Upper lobe of left lung (tissue), 6 donors: ENCODE data around the gene OPCML. TPM values are rescaled to one million over a fixed set of nuclear protein-coding genes. Genes with fewer than 3 reads are reported as not detected.

Experiments used
- ATAC-seq, 2 donors: fragments of 200-7000 bp; cut with Tn5 transposase; one replicate each; pipeline ENCODE4 v1.9.1; 2022; ENCODE audit warnings: mild to moderate bottlenecking in 2 of 2, moderate library complexity in 2 of 2; ENCODE audit not compliant: low FRiP score in 2 of 2
- DNase-seq, 2 donors: peaks; one replicate each; pipeline ENCODE4 v3.0.0-alpha.2; 2019 to 2020
- H3K27ac ChIP-seq, 4 donors: fragments of 200-600 bp; sonication (generic); one replicate each; pipeline ENCODE4 v1.5.1; 2016 to 2019
- H3K27me3 ChIP-seq, 4 donors: fragments of 200-600 bp; sonication (generic); one replicate each; pipeline ENCODE4 v1.5.1; 2017 to 2019
- H3K36me3 ChIP-seq, 4 donors: fragments of 200-600 bp; sonication (generic); one replicate each; pipeline ENCODE4 v1.5.1; 2016 to 2019
- H3K4me1 ChIP-seq, 4 donors: fragments of 200-600 bp; sonication (generic); one replicate each; pipeline ENCODE4 v1.5.1; 2018 to 2019
- H3K4me3 ChIP-seq, 4 donors: fragments of 200-600 bp; sonication (generic); one replicate each; pipeline ENCODE4 v1.5.1; 2017 to 2019; ENCODE audit warnings: mild to moderate bottlenecking in 2 of 4, moderate library complexity in 1 of 4
- H3K9me3 ChIP-seq, 4 donors: fragments of 200-600 bp; sonication (generic); one replicate each; pipeline ENCODE4 v1.5.1; 2018 to 2019
- EP300 ChIP-seq, 4 donors: sonication (generic); formaldehyde crosslinking; IDR thresholded peaks; one replicate each; pipeline ENCODE4 v1.5.1; 2017; ENCODE audit warnings: antibody characterized with exemption in 4 of 4, control low read depth in 2 of 4
- POLR2A ChIP-seq, 4 donors: fragments of 450-650 bp; IDR thresholded peaks; one replicate each; pipeline ENCODE4 v1.5.1; 2016 to 2017; ENCODE audit warnings: antibody characterized with exemption in 4 of 4, mild to moderate bottlenecking in 2 of 4
- POLR2AphosphoS5 ChIP-seq, 2 donors: sonication (generic); formaldehyde crosslinking; IDR thresholded peaks; one replicate each; pipeline ENCODE4 v1.5.1; 2017; ENCODE audit warnings: antibody characterized with exemption in 2 of 2
- WGBS, 2 donors: methylation state at CpG; one replicate each; pipeline ENCODE4 v1.1.5; 2017 to 2018; 5-methylcytosine and 5-hydroxymethylcytosine counted together
- total RNA-seq, 6 donors: library from RNA; depleted of rRNA in 4 of 6; stranded (reverse); fragments of >200 nt in 4 of 6; gene quantifications; one replicate each; pipeline versions ENCODE4 v1.1.0 to v1.2.1, GENCODE V29; 2016 to 2021
- TF ChIP-seq, protein P1 (sequence below), 6 experiments: fragments of 450-650 bp in 4 of 6; fragments of 200-600 bp in 2 of 6; sonication (generic) in 2 of 6; IDR thresholded peaks; one replicate each; pipeline ENCODE4 v1.5.1; 2016 to 2019; ENCODE audit warnings: antibody characterized with exemption in 6 of 6
- donor health status: DM: no; HTN: no; CAD: no; lungs with moderate emphysema.
- donor health status: DM: no; HTN: yes; CAD: no; lungs with severe emphysema.

OPCML gene
- total RNA-seq, 6 donors from 2014 or later = 0.10 TPM; not detected in 5

- Histone ChIP-seq H3K27me3 (no peaks in the 10 kb centered on the region), H3K4me3 (no peak overlapping the region), H3K4me1 (no peaks in the 10 kb centered on the region), H3K27ac (no peak overlapping the region), H3K9me3 (no peaks in the 10 kb centered on the region), H3K36me3 (no peaks in the 10 kb centered on the region)
- no peak for DNase-seq
- no peak for ATAC-seq
- 85 to 92% methylated on average over 17 of the region's 17 CpGs for WGBS, 2 donors
- no peak for TF ChIP-seq POLR2AphosphoS5 (IDR thresholded peaks at IDR 0.05)
- TF ChIP-seq, protein P1, sequence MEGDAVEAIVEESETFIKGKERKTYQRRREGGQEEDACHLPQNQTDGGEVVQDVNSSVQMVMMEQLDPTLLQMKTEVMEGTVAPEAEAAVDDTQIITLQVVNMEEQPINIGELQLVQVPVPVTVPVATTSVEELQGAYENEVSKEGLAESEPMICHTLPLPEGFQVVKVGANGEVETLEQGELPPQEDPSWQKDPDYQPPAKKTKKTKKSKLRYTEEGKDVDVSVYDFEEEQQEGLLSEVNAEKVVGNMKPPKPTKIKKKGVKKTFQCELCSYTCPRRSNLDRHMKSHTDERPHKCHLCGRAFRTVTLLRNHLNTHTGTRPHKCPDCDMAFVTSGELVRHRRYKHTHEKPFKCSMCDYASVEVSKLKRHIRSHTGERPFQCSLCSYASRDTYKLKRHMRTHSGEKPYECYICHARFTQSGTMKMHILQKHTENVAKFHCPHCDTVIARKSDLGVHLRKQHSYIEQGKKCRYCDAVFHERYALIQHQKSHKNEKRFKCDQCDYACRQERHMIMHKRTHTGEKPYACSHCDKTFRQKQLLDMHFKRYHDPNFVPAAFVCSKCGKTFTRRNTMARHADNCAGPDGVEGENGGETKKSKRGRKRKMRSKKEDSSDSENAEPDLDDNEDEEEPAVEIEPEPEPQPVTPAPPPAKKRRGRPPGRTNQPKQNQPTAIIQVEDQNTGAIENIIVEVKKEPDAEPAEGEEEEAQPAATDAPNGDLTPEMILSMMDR (IDR thresholded peaks at IDR 0.05) = no peak
- TF ChIP-seq POLR2A (IDR thresholded peaks at IDR 0.05) = no peak
- no peak for TF ChIP-seq EP300 (IDR thresholded peaks at IDR 0.05)
Observed at GRCh38 chr11:133206313-133207005, 325.8 kb downstream of the OPCML start.

GRCh38 chr11:133204158-133204557 is 328.1 kb downstream of the OPCML start:
- Histone ChIP-seq H3K4me1 (no peaks in the 10 kb centered on the region), H3K4me3 (no peak overlapping the region), H3K36me3 (no peaks in the 10 kb centered on the region), H3K9me3 (no peaks in the 10 kb centered on the region), H3K27me3 (no peaks in the 10 kb centered on the region), H3K27ac (no peak overlapping the region)
- WGBS, 2 donors = 66% methylated on average over 3 of the region's 3 CpGs
- ATAC-seq (no peak), DNase-seq (no peak)
- TF ChIP-seq POLR2AphosphoS5 (IDR thresholded peaks at IDR 0.05) = no peak
- TF ChIP-seq, protein P1 (IDR thresholded peaks at IDR 0.05) = no peak

DNA sequence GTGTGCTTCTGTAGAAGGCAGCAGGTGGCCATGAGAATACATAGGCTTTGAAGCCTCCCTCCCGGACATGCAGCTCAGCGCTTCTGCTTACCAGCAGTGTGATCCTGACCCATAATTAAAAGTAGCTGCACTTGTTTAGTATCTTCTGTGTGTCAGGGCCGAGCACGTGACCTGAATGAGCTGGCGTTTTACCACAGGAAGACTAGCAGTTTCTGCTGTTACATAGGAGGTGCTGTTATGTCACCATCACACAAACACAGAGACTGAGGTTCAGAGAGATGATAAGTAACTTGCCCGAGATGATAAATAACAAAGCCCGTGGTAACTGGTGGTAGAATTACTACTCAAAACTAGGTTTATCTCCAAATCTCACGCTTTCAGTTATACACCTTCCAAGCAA is 329.5 kb downstream of the OPCML start:
- DNase-seq (no peak), ATAC-seq (no peak)
- Histone ChIP-seq H3K9me3 (no peaks in the 10 kb centered on the region), H3K4me3 (no peak overlapping the region), H3K36me3 (no peaks in the 10 kb centered on the region), H3K4me1 (no peaks in the 10 kb centered on the region), H3K27ac (no peak overlapping the region), H3K27me3 (no peaks in the 10 kb centered on the region)
- TF ChIP-seq POLR2AphosphoS5 (IDR thresholded peaks at IDR 0.05) (no peak), POLR2A (IDR thresholded peaks at IDR 0.05) (no peak), EP300 (IDR thresholded peaks at IDR 0.05) (no peak)
- TF ChIP-seq, protein P1 (IDR thresholded peaks at IDR 0.05) = no peak
- 82 to 83% methylated on average over 8 of the region's 8 CpGs for WGBS, 2 donors

DNA sequence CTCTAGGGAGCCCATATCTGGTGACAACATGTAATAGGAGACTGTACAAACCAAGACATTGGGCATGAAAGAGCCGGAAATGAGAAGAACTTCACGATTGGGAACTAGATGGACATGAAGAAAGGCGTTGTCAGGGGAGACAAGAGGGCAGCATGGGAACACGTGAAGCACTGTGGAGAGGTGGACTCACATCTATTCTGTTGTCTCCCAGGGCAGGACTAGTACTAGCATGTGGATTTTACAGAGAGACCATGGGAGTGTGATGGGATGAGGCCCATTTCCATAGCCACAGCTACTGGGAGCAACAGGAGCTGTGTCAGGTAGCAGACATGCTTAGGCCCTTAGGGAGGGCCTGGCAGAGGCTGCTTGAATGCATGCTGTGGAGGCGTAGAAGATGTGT is 333.9 kb downstream of the OPCML start:
- 74 to 88% methylated on average over 5 of the region's 5 CpGs for WGBS, 2 donors
- no peak for TF ChIP-seq POLR2AphosphoS5 (IDR thresholded peaks at IDR 0.05)
- TF ChIP-seq EP300 (IDR thresholded peaks at IDR 0.05) = no peak
- TF ChIP-seq, protein P1 (IDR thresholded peaks at IDR 0.05) = no peak
- TF ChIP-seq POLR2A (IDR thresholded peaks at IDR 0.05) = no peak
- ATAC-seq (no peak), DNase-seq (no peak)
- Histone ChIP-seq H3K4me1 (no peaks in the 10 kb centered on the region), H3K9me3 (no peaks in the 10 kb centered on the region), H3K36me3 (no peaks in the 10 kb centered on the region), H3K27ac (no peak overlapping the region), H3K27me3 (no peaks in the 10 kb centered on the region), H3K4me3 (no peak overlapping the region)

DNA sequence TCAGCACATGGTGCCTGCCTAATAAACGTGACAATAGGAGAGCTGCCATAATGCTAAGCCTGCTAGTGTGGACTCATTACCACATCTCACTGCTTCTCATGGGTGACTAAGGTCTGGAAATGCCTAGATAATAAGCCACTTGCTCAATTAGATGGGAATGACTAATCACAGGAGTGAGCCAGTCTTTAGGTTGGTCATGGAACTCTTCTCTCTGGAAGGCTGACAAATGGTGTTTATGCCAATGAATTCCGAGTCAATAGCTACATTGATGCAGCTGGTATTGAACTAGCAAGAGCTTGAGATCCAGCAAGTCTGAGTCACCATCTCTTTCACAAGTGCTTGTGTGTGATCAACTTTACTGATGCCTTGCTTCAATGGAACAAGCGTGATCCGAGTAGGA is 334.9 kb downstream of the OPCML start:
- Histone ChIP-seq H3K36me3 (no peaks in the 10 kb centered on the region), H3K9me3 (no peaks in the 10 kb centered on the region), H3K27me3 (no peaks in the 10 kb centered on the region), H3K27ac (no peak overlapping the region), H3K4me1 (no peaks in the 10 kb centered on the region), H3K4me3 (no peak overlapping the region)
- WGBS, 2 donors = 84 to 89% methylated on average over 4 of the region's 4 CpGs
- DNase-seq (no peak), ATAC-seq (no peak)
- TF ChIP-seq, protein P1 (IDR thresholded peaks at IDR 0.05) = no peak
- TF ChIP-seq POLR2A (IDR thresholded peaks at IDR 0.05) (no peak), POLR2AphosphoS5 (IDR thresholded peaks at IDR 0.05) (no peak), EP300 (IDR thresholded peaks at IDR 0.05) (no peak)
